GM19025 (cell line): Measurements from ENCODE around the gene ARID3A.
A peak's percentile ranks its signal among the peaks of the same experiment; 100 is the strongest.
"Not testable (repeated sequence)": the region's sequence is repeated elsewhere in the genome, so short reads cannot be mapped to it uniquely, and the experiment has no call there.

ENCODE experiments used
- ATAC-seq: cut with Tn5 transposase; IDR thresholded peaks from one replicate; pipeline ENCODE4 v1.9.1; 2021; ENCODE audit warnings: mild to moderate bottlenecking, low read depth, moderate library complexity; ENCODE audit not compliant: unreplicated experiment

The ARID3A gene

GRCh38 chr19:944171-944567 lies 18.3 kb downstream of the ARID3A start:
- ATAC-seq, result no peak

GRCh38 chr19:944663-945241 lies 18.9 kb downstream of the ARID3A start:
- no peak for ATAC-seq

- no peak for ATAC-seq
These were observed 19.8 kb downstream of the ARID3A start for GRCh38 chr19:945401-946252.

GRCh38 chr19:947090-947706 lies 21.4 kb downstream of the ARID3A start:
- ATAC-seq, result no peak

- ATAC-seq, result peak; percentile 72
These were observed 22.1 kb downstream of the ARID3A start for GRCh38 chr19:947707-948539.

GRCh38 chr19:948842-949496 lies 23.1 kb downstream of the ARID3A start:
- no peak for ATAC-seq

- ATAC-seq, result no peak
These were observed 24.7 kb downstream of the ARID3A start for GRCh38 chr19:950352-951066.

- no peak for ATAC-seq
These were observed 26.3 kb downstream of the ARID3A start for GRCh38 chr19:952049-952679.

- ATAC-seq, result no peak
These were observed 27.0 kb downstream of the ARID3A start for GRCh38 chr19:952680-953444.

- ATAC-seq, result no peak
These were observed 27.8 kb downstream of the ARID3A start for GRCh38 chr19:953445-954271.

GRCh38 chr19:954272-954671 lies 28.4 kb downstream of the ARID3A start:
- no peak for ATAC-seq

- ATAC-seq, result no peak
These were observed 29.0 kb downstream of the ARID3A start for GRCh38 chr19:954672-955494.

GRCh38 chr19:955803-956765 lies 30.2 kb downstream of the ARID3A start:
- ATAC-seq, result no peak

GRCh38 chr19:956766-957440 lies 31.1 kb downstream of the ARID3A start:
- no peak for ATAC-seq

GRCh38 chr19:957578-957977 lies 31.7 kb downstream of the ARID3A start:
- ATAC-seq, result not testable (repeated sequence)
